Measurements from ENCODE around the gene RNF11.
A peak's percentile ranks its signal among the peaks of the same experiment; 100 is the strongest.

RNF11 gene

GRCh38 chr1:51295926-51296325, 59.9 kb downstream of the RNF11 start:
- DNase-seq (ENCODE audit: low read depth, low spot score): no peak

GRCh38 chr1:51296383-51297357, 60.6 kb downstream of the RNF11 start:
- peak; percentile 61 for DNase-seq (ENCODE audit: low read depth, low spot score)

GRCh38 chr1:51297401-51298321, 61.6 kb downstream of the RNF11 start:
- no peak for DNase-seq (ENCODE audit: low read depth, low spot score)

- DNase-seq (ENCODE audit: low read depth, low spot score): no peak
These were observed 62.2 kb downstream of the RNF11 start for GRCh38 chr1:51298322-51298705.

- no peak for DNase-seq (ENCODE audit: low read depth, low spot score)
These were observed 63.3 kb downstream of the RNF11 start for GRCh38 chr1:51299185-51299885.

GRCh38 chr1:51299981-51300670, 64.1 kb downstream of the RNF11 start:
- DNase-seq (ENCODE audit: low read depth, low spot score): no peak

GRCh38 chr1:51301152-51301843, 65.2 kb downstream of the RNF11 start:
- no peak for DNase-seq (ENCODE audit: low read depth, low spot score)

GRCh38 chr1:51301844-51302162, 65.7 kb downstream of the RNF11 start:
- no peak for DNase-seq (ENCODE audit: low read depth, low spot score)

GRCh38 chr1:51302270-51302669, 66.2 kb downstream of the RNF11 start:
- DNase-seq (ENCODE audit: low read depth, low spot score): no peak

- no peak for DNase-seq (ENCODE audit: low read depth, low spot score)
These were observed 66.7 kb downstream of the RNF11 start for GRCh38 chr1:51302746-51303145.

GRCh38 chr1:51303315-51303714, 67.2 kb downstream of the RNF11 start:
- DNase-seq (ENCODE audit: low read depth, low spot score): no peak

GRCh38 chr1:51303751-51304251, 67.7 kb downstream of the RNF11 start:
- no peak for DNase-seq (ENCODE audit: low read depth, low spot score)

- no peak for DNase-seq (ENCODE audit: low read depth, low spot score)
These were observed 68.3 kb downstream of the RNF11 start for GRCh38 chr1:51304360-51304759.

GRCh38 chr1:51305371-51305823, 69.3 kb downstream of the RNF11 start:
- DNase-seq (ENCODE audit: low read depth, low spot score): no peak

GRCh38 chr1:51306950-51307349, 70.9 kb downstream of the RNF11 start:
- no peak for DNase-seq (ENCODE audit: low read depth, low spot score)

- DNase-seq (ENCODE audit: low read depth, low spot score): no peak
These were observed 72.6 kb downstream of the RNF11 start for GRCh38 chr1:51308636-51309035.

GRCh38 chr1:51309291-51309690, 73.2 kb downstream of the RNF11 start:
- DNase-seq (ENCODE audit: low read depth, low spot score): no peak

- no peak for DNase-seq (ENCODE audit: low read depth, low spot score)
These were observed 75.0 kb downstream of the RNF11 start for GRCh38 chr1:51310871-51311613.

- no peak for DNase-seq (ENCODE audit: low read depth, low spot score)
These were observed 75.8 kb downstream of the RNF11 start for GRCh38 chr1:51311826-51312225.

- no peak for DNase-seq (ENCODE audit: low read depth, low spot score)
These were observed 76.6 kb downstream of the RNF11 start for GRCh38 chr1:51312718-51313117.

All from smooth muscle cell of the brain vasculature (primary cell).